ENCODE measurements around the gene ATP8B1.

The ATP8B1 gene

DNA sequence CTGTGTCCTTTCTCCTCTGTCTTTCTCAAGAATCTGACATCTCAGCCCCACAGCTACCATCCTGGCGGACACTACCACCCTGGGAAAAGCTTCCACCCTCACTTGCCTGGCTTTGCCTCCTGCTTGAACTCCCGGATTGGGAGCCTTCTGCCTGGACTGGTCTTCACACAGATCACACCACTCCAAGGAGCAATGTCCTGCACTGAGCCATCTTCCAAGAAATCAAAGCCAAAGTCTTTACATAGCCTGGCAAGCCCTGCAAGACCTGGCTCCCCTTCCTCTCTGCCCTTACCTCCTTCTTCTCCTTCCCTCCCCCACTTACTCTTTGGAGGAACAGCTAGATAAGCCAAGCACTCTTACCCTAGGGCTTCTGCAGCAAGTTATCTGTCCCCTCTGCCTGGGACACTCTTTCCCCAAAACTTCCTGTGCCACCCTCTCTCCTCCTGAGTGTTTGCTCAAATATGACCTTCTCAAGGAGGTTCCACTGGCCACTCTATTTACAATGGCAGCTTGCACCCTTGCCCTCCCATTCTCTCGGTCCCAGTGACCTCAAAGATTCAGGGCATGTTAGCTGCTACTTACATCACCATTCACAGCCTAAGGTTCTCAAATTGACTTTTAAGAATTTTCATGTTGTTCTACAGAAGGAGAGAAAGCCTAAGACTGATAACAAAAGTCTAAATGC, 9.7 kb downstream of the ATP8B1 start:
- no peak overlapping the region for H3K4me3 ChIP-seq (ENCODE audit: low read depth in 1 of 2, low read length in 2 of 2)

DNA sequence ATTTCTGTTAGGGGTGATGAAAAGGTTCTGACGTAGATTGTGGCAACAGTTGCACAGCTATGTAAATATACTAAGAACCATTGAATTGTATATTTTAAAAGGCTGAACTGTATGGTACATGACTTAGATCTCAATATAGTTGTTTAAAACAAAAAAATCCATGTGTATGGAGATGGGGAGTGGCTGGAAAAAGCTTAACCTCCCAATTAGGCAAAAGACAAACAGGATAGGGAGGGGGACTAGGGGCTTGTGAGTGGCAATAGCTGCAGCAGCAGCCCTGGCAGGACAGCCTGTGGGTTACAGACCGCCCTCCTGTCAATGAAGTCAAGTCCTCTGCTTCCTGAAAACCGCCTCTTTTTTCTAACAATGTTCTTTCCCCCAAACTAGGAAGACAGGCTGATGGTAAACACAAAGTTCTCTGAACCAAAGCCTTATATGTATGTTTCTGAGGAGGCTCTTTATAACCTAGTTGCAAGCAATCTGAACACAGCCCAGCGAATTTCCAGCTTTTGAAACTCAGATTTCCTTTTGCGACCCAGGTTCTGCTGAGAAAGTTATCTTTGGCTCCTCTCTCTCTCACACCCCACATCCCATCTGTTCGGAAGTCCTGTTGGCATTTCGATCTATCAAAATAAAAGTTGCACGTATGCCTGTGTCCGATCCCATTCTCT, 10.3 kb downstream of the ATP8B1 start:
- H2AFZ ChIP-seq (ENCODE audit: low read depth, low read length), result no peak overlapping the region
- no peak overlapping the region for H3K27ac ChIP-seq (ENCODE audit: low read length)
- H3K79me2 ChIP-seq (ENCODE audit: insufficient read depth, low read length), result no peaks in the 10 kb centered on the region
- H3K4me1 ChIP-seq (ENCODE audit: insufficient read depth, low read length), result peaks cover 15% of the 10 kb centered on the region
- no peak for DNase-seq
- H3K36me3 ChIP-seq (ENCODE audit: insufficient read depth, low read length), result no peaks in the 10 kb centered on the region
- no peaks in the 10 kb centered on the region for H3K27me3 ChIP-seq (ENCODE audit: insufficient read depth, low read length, poor library complexity)
- H3K4me2 ChIP-seq (ENCODE audit: insufficient read depth, low read length), result no peak overlapping the region
- no peak overlapping the region for H3K4me3 ChIP-seq (ENCODE audit: low read depth in 1 of 2, low read length in 2 of 2)
- no peak overlapping the region for H3K9ac ChIP-seq (ENCODE audit: low read depth, low read length)
- H4K20me1 ChIP-seq (ENCODE audit: insufficient read depth, low read length), result no peaks in the 10 kb centered on the region
- H3K9me3 ChIP-seq (ENCODE audit: insufficient read depth, low read length, severe bottlenecking), result no peaks in the 10 kb centered on the region
- TF ChIP-seq, protein P1, sequence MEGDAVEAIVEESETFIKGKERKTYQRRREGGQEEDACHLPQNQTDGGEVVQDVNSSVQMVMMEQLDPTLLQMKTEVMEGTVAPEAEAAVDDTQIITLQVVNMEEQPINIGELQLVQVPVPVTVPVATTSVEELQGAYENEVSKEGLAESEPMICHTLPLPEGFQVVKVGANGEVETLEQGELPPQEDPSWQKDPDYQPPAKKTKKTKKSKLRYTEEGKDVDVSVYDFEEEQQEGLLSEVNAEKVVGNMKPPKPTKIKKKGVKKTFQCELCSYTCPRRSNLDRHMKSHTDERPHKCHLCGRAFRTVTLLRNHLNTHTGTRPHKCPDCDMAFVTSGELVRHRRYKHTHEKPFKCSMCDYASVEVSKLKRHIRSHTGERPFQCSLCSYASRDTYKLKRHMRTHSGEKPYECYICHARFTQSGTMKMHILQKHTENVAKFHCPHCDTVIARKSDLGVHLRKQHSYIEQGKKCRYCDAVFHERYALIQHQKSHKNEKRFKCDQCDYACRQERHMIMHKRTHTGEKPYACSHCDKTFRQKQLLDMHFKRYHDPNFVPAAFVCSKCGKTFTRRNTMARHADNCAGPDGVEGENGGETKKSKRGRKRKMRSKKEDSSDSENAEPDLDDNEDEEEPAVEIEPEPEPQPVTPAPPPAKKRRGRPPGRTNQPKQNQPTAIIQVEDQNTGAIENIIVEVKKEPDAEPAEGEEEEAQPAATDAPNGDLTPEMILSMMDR (IDR thresholded peaks at IDR 0.05; ENCODE audit: borderline replicate concordance, extremely low read depth, low read length, poor library complexity, severe bottlenecking), result no peak
- no peak for TF ChIP-seq EZH2 (IDR thresholded peaks at IDR 0.05; ENCODE audit: borderline replicate concordance, low read depth, low read length, severe bottlenecking)
- no peak for ATAC-seq (ENCODE audit: insufficient read depth, low read depth)

More for the DNA sequence above, 9.7 kb downstream of the ATP8B1 start:
- H4K20me1 ChIP-seq (ENCODE audit: insufficient read depth, low read length), result no peaks in the 10 kb centered on the region
- no peaks in the 10 kb centered on the region for H3K36me3 ChIP-seq (ENCODE audit: insufficient read depth, low read length)
- TF ChIP-seq, protein P1 (IDR thresholded peaks at IDR 0.05; ENCODE audit: borderline replicate concordance, extremely low read depth, low read length, poor library complexity, severe bottlenecking), result no peak
- no peak for TF ChIP-seq EZH2 (IDR thresholded peaks at IDR 0.05; ENCODE audit: borderline replicate concordance, low read depth, low read length, severe bottlenecking)
- H3K27ac ChIP-seq (ENCODE audit: low read length), result no peak overlapping the region
- peaks cover 18% of the 10 kb centered on the region for H3K4me1 ChIP-seq (ENCODE audit: insufficient read depth, low read length)
- no peak overlapping the region for H3K9ac ChIP-seq (ENCODE audit: low read depth, low read length)
- DNase-seq, result no peak
- no peak overlapping the region for H3K4me2 ChIP-seq (ENCODE audit: insufficient read depth, low read length)
- H3K27me3 ChIP-seq (ENCODE audit: insufficient read depth, low read length, poor library complexity), result no peaks in the 10 kb centered on the region
- H2AFZ ChIP-seq (ENCODE audit: low read depth, low read length), result no peak overlapping the region
- no peak for ATAC-seq (ENCODE audit: insufficient read depth, low read depth)
- H3K79me2 ChIP-seq (ENCODE audit: insufficient read depth, low read length), result no peaks in the 10 kb centered on the region
- H3K9me3 ChIP-seq (ENCODE audit: insufficient read depth, low read length, severe bottlenecking), result no peaks in the 10 kb centered on the region

DNA sequence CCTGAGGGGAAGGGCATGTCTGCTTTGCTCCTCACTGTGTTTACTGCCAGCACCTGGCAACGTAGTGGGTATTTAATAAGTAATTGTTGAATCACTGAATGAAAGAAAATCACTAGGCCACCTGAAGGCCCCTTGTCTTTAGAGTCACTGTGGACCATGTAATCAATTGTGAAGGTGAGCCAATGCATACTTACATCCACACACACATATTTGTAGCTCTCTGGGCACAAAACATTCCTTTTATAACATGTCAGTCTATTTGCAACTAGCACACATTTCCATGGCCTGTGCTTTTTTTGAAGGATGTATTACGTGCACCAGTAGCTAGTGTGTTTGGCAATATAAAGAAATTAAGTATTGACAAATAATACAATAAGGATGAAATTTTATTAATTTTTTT, 11.2 kb downstream of the ATP8B1 start:
- no peak for TF ChIP-seq EZH2 (IDR thresholded peaks at IDR 0.05; ENCODE audit: borderline replicate concordance, low read depth, low read length, severe bottlenecking)
- TF ChIP-seq, protein P1 (IDR thresholded peaks at IDR 0.05; ENCODE audit: borderline replicate concordance, extremely low read depth, low read length, poor library complexity, severe bottlenecking), result no peak

More for the DNA sequence above, 11.2 kb downstream of the ATP8B1 start:
- DNase-seq, result no peak
- H3K4me1 ChIP-seq (ENCODE audit: insufficient read depth, low read length), result peaks cover 7% of the 10 kb centered on the region
- H3K4me3 ChIP-seq (ENCODE audit: low read depth in 1 of 2, low read length in 2 of 2), result no peak overlapping the region
- no peaks in the 10 kb centered on the region for H3K27me3 ChIP-seq (ENCODE audit: insufficient read depth, low read length, poor library complexity)
- H3K4me2 ChIP-seq (ENCODE audit: insufficient read depth, low read length), result no peak overlapping the region
- no peak for ATAC-seq (ENCODE audit: insufficient read depth, low read depth)
- no peak overlapping the region for H3K27ac ChIP-seq (ENCODE audit: low read length)
- no peaks in the 10 kb centered on the region for H3K79me2 ChIP-seq (ENCODE audit: insufficient read depth, low read length)
- no peaks in the 10 kb centered on the region for H3K36me3 ChIP-seq (ENCODE audit: insufficient read depth, low read length)
- H3K9ac ChIP-seq (ENCODE audit: low read depth, low read length), result no peak overlapping the region
- H2AFZ ChIP-seq (ENCODE audit: low read depth, low read length), result no peak overlapping the region
- H3K9me3 ChIP-seq (ENCODE audit: insufficient read depth, low read length, severe bottlenecking), result no peaks in the 10 kb centered on the region
- no peaks in the 10 kb centered on the region for H4K20me1 ChIP-seq (ENCODE audit: insufficient read depth, low read length)

Measured in DND-41 (cell line).